ENCODE measurements around the gene ZNF174.

Gene ZNF174

GRCh38 chr16:3400779-3401688 lies at the start of gene ZNF174, which contains the start of gene ZSCAN32:
Gene ZNF174 (plus strand): TSS chr16:3401215. CDS start chr16:3402005, 790 bp downstream.
Gene ZSCAN32 (minus strand): TSS chr16:3401004. CDS start chr16:3397557, 3,447 bp downstream.
- DNase-seq (ENCODE audit: low read depth, low spot score), result peak; percentile 98

- no peak for DNase-seq (ENCODE audit: low read depth, low spot score)
Measured at GRCh38 chr16:3355589-3355988, 45.4 kb upstream of the ZNF174 start, which contains the start of gene OR2C1. Gene OR2C1 (plus strand): TSS chr16:3355889. CDS start chr16:3355941, 52 bp downstream.

GRCh38 chr16:3356118-3356517 lies 44.9 kb upstream of the ZNF174 start:
- no peak for DNase-seq (ENCODE audit: low read depth, low spot score)

GRCh38 chr16:3358871-3359270 lies 42.1 kb upstream of the ZNF174 start:
- no peak for DNase-seq (ENCODE audit: low read depth, low spot score)

- DNase-seq (ENCODE audit: low read depth, low spot score), result no peak
Measured at GRCh38 chr16:3362931-3363330, 38.1 kb upstream of the ZNF174 start.

GRCh38 chr16:3363793-3364192 lies 37.2 kb upstream of the ZNF174 start:
- DNase-seq (ENCODE audit: low read depth, low spot score), result no peak

GRCh38 chr16:3364774-3365427 lies 36.1 kb upstream of the ZNF174 start:
- peak; percentile 68 for DNase-seq (ENCODE audit: low read depth, low spot score)

- no peak for DNase-seq (ENCODE audit: low read depth, low spot score)
Measured at GRCh38 chr16:3369073-3369472, 31.9 kb upstream of the ZNF174 start.

GRCh38 chr16:3375680-3376079 lies 25.3 kb upstream of the ZNF174 start:
- DNase-seq (ENCODE audit: low read depth, low spot score), result no peak

- no peak for DNase-seq (ENCODE audit: low read depth, low spot score)
Measured at GRCh38 chr16:3377917-3378316, 23.1 kb upstream of the ZNF174 start.

GRCh38 chr16:3383045-3383448 lies 18.0 kb upstream of the ZNF174 start:
- DNase-seq (ENCODE audit: low read depth, low spot score), result no peak

- DNase-seq (ENCODE audit: low read depth, low spot score), result no peak
Measured at GRCh38 chr16:3388325-3388724, 12.7 kb upstream of the ZNF174 start.

- DNase-seq (ENCODE audit: low read depth, low spot score), result no peak
Measured at GRCh38 chr16:3389663-3390338, 11.2 kb upstream of the ZNF174 start.

- DNase-seq (ENCODE audit: low read depth, low spot score), result no peak
Measured at GRCh38 chr16:3400446-3400778, 603 bp upstream of the ZNF174 start.

GRCh38 chr16:3401719-3402397 lies 843 bp downstream of the ZNF174 start:
- no peak for DNase-seq (ENCODE audit: low read depth, low spot score)

- DNase-seq (ENCODE audit: low read depth, low spot score), result no peak
Measured at GRCh38 chr16:3408561-3409197, 7.7 kb downstream of the ZNF174 start.

- DNase-seq (ENCODE audit: low read depth, low spot score), result no peak
Measured at GRCh38 chr16:3413730-3414379, 12.8 kb downstream of the ZNF174 start.

GRCh38 chr16:3431779-3432219 lies 30.8 kb downstream of the ZNF174 start:
- peak; percentile 13 for DNase-seq (ENCODE audit: low read depth, low spot score)

GRCh38 chr16:3434373-3434772 lies 33.4 kb downstream of the ZNF174 start:
- no peak for DNase-seq (ENCODE audit: low read depth, low spot score)

GRCh38 chr16:3439637-3440036 lies 38.6 kb downstream of the ZNF174 start:
- DNase-seq (ENCODE audit: low read depth, low spot score), result no peak

Measured in activated CD4-positive, CD25-positive, alpha-beta regulatory T cell treated with anti-CD3 and anti-CD28 coated beads, Interleukin-2, amount 50 U/mL, for 16 hours (primary cell).